Mucosa of stomach (tissue), 1 donor: Measurements from ENCODE around the gene PURA.
A peak's percentile ranks its signal among the peaks of the same experiment; 100 is the strongest.

Experiments used
- H3K27me3 ChIP-seq: one replicate; pipeline ENCODE4 v1.7.0; 2013; ENCODE audit warnings: mild to moderate bottlenecking, low read length; ENCODE audit not compliant: control insufficient read depth, insufficient read depth
- H3K36me3 ChIP-seq: one replicate; pipeline ENCODE4 v1.7.0; 2013; ENCODE audit warnings: low read length; ENCODE audit not compliant: control insufficient read depth, insufficient read depth
- H3K4me1 ChIP-seq: one replicate; pipeline ENCODE4 v1.7.0; 2013; ENCODE audit warnings: mild to moderate bottlenecking, low read length; ENCODE audit not compliant: control insufficient read depth, insufficient read depth
- H3K4me3 ChIP-seq: one replicate; pipeline ENCODE4 v1.7.0; 2013; ENCODE audit warnings: low read length
- H3K9ac ChIP-seq: one replicate; pipeline ENCODE4 v1.7.0; 2013; ENCODE audit warnings: mild to moderate bottlenecking, low read length, moderate library complexity
- H3K9me3 ChIP-seq: one replicate; pipeline ENCODE4 v1.7.0; 2013; ENCODE audit warnings: mild to moderate bottlenecking, low read length, moderate library complexity; ENCODE audit not compliant: control insufficient read depth
- donor health status: Pancreatic carcinoma.

The PURA gene

GRCh38 chr5:140101179-140101578 lies 12.7 kb upstream of the PURA start:
- H3K36me3 ChIP-seq: no peaks in the 10 kb centered on the region
- H3K27me3 ChIP-seq: no peaks in the 10 kb centered on the region
- H3K4me3 ChIP-seq: no peak overlapping the region
- H3K9me3 ChIP-seq: no peaks in the 10 kb centered on the region
- H3K9ac ChIP-seq: no peak overlapping the region
- H3K4me1 ChIP-seq: no peaks in the 10 kb centered on the region

GRCh38 chr5:140103154-140103553 lies 10.8 kb upstream of the PURA start:
- no peaks in the 10 kb centered on the region for H3K36me3 ChIP-seq
- H3K9me3 ChIP-seq: no peaks in the 10 kb centered on the region
- H3K4me3 ChIP-seq: no peak overlapping the region
- H3K9ac ChIP-seq: no peak overlapping the region
- peaks cover 8% of the 10 kb centered on the region for H3K4me1 ChIP-seq
- H3K27me3 ChIP-seq: no peaks in the 10 kb centered on the region

- H3K27me3 ChIP-seq: peaks cover 2% of the 10 kb centered on the region
- no peak overlapping the region for H3K4me3 ChIP-seq
- peaks cover 10% of the 10 kb centered on the region for H3K4me1 ChIP-seq
- H3K9ac ChIP-seq: no peak overlapping the region
- no peaks in the 10 kb centered on the region for H3K9me3 ChIP-seq
- H3K36me3 ChIP-seq: no peaks in the 10 kb centered on the region
Measured at GRCh38 chr5:140104100-140104499, 9.8 kb upstream of the PURA start.

GRCh38 chr5:140106101-140106500 lies 7.8 kb upstream of the PURA start:
- H3K36me3 ChIP-seq: no peaks in the 10 kb centered on the region
- H3K4me1 ChIP-seq: peaks cover 17% of the 10 kb centered on the region
- H3K4me3 ChIP-seq: no peak overlapping the region
- H3K27me3 ChIP-seq: peaks cover 10% of the 10 kb centered on the region
- H3K9me3 ChIP-seq: no peaks in the 10 kb centered on the region
- no peak overlapping the region for H3K9ac ChIP-seq

GRCh38 chr5:140106805-140107311 lies 7.1 kb upstream of the PURA start:
- H3K9ac ChIP-seq: peak overlapping the region; percentile 93
- peaks cover 17% of the 10 kb centered on the region for H3K4me1 ChIP-seq
- H3K36me3 ChIP-seq: no peaks in the 10 kb centered on the region
- H3K9me3 ChIP-seq: no peaks in the 10 kb centered on the region
- H3K27me3 ChIP-seq: peaks cover 10% of the 10 kb centered on the region
- H3K4me3 ChIP-seq: peak overlapping the region; percentile 43

GRCh38 chr5:140107312-140108092 lies 6.4 kb upstream of the PURA start:
- Histone ChIP-seq H3K27me3 (peaks cover 13% of the 10 kb centered on the region), H3K4me1 (peaks cover 24% of the 10 kb centered on the region)

GRCh38 chr5:140108093-140109017 lies 5.6 kb upstream of the PURA start:
- H3K9ac ChIP-seq: peak overlapping the region; percentile 83
- H3K4me1 ChIP-seq: peaks cover 31% of the 10 kb centered on the region
- H3K27me3 ChIP-seq: peaks cover 13% of the 10 kb centered on the region
- H3K36me3 ChIP-seq: no peaks in the 10 kb centered on the region
- H3K9me3 ChIP-seq: no peaks in the 10 kb centered on the region
- H3K4me3 ChIP-seq: peak overlapping the region; percentile 44

More at GRCh38 chr5:140107312-140108092, 6.4 kb upstream of the PURA start:
- peak overlapping the region; percentile 43 for H3K4me3 ChIP-seq
- no peaks in the 10 kb centered on the region for H3K36me3 ChIP-seq
- no peaks in the 10 kb centered on the region for H3K9me3 ChIP-seq
- peak overlapping the region; percentile 93 for H3K9ac ChIP-seq

GRCh38 chr5:140109018-140109758 lies 4.7 kb upstream of the PURA start:
- Histone ChIP-seq H3K9ac (peak overlapping the region; percentile 83), H3K4me1 (peaks cover 33% of the 10 kb centered on the region), H3K4me3 (peak overlapping the region; percentile 44), H3K27me3 (peaks cover 13% of the 10 kb centered on the region), H3K9me3 (no peaks in the 10 kb centered on the region), H3K36me3 (no peaks in the 10 kb centered on the region)

GRCh38 chr5:140109759-140110645 lies 3.9 kb upstream of the PURA start:
- peaks cover 33% of the 10 kb centered on the region for H3K4me1 ChIP-seq
- peaks cover 13% of the 10 kb centered on the region for H3K27me3 ChIP-seq

GRCh38 chr5:140110646-140110957 lies 3.3 kb upstream of the PURA start:
- peaks cover 13% of the 10 kb centered on the region for H3K27me3 ChIP-seq
- peaks cover 33% of the 10 kb centered on the region for H3K4me1 ChIP-seq
- no peaks in the 10 kb centered on the region for H3K36me3 ChIP-seq

More at GRCh38 chr5:140109759-140110645, 3.9 kb upstream of the PURA start:
- Histone ChIP-seq H3K4me3 (no peak overlapping the region), H3K36me3 (no peaks in the 10 kb centered on the region), H3K9me3 (no peaks in the 10 kb centered on the region), H3K9ac (peak overlapping the region; percentile 83)

More at GRCh38 chr5:140110646-140110957, 3.3 kb upstream of the PURA start:
- H3K4me3 ChIP-seq: no peak overlapping the region
- no peak overlapping the region for H3K9ac ChIP-seq
- no peaks in the 10 kb centered on the region for H3K9me3 ChIP-seq
